B cell (primary cell): ENCODE results near the gene SLFN13. TPM values are rescaled to one million over a fixed set of nuclear protein-coding genes. Genes with fewer than 3 reads are reported as not detected.

Source experiments
- ATAC-seq: fragments of 200-7000 bp; cut with Tn5 transposase; one replicate; pipeline ENCODE4 v1.10.0; 2021; ENCODE audit warnings: low read depth, mild to moderate bottlenecking, moderate number of reproducible peaks, moderate library complexity
- CTCF ChIA-PET: fragments of 350-600 bp; sonication (Branson Sonifier 250); formaldehyde crosslinking; loops from one replicate; lab custom pipeline; 2021; ENCODE audit warnings: antibody characterized with exemption, inconsistent platforms; lab: Charles Lee
- POLR2A ChIA-PET: fragments of 350-600 bp; sonication (Branson Sonifier 250); formaldehyde crosslinking; loops from one replicate; lab custom pipeline; 2021; ENCODE audit warnings: antibody characterized with exemption; lab: Charles Lee
- DNase-seq: peaks from one replicate; pipeline ENCODE4 v3.0.0; 2013
- H2AFZ ChIP-seq: 2 replicates; pipeline ENCODE4 v1.6.1; 2012; ENCODE audit warnings: mild to moderate bottlenecking, low read depth, low read length; ENCODE audit not compliant: insufficient read depth, poor library complexity, severe bottlenecking
- H3K27ac ChIP-seq, 2 donors: 1 replicate in 1 of 2; 2 replicates in 1 of 2; pipeline ENCODE4 v1.5.1; 2012 to 2013; ENCODE audit warnings: low read length in 2 of 2, mild to moderate bottlenecking in 2 of 2, moderate library complexity in 1 of 2
- H3K27me3 ChIP-seq, 4 experiments: fragments of 200-600 bp in 1 of 4; sonication (generic) in 1 of 4; replicated peaks in 1 of 4; 1 replicate in 2 of 4; 2 replicates in 2 of 4; pipeline versions ENCODE4 v1.6.1 to v1.7.0; 2013 to 2016; ENCODE audit warnings: low read length in 3 of 4, mild to moderate bottlenecking in 2 of 4, mixed read lengths in 1 of 4, moderate library complexity in 1 of 4; ENCODE audit not compliant: insufficient read depth in 4 of 4, control insufficient read depth in 3 of 4; ENCODE audit errors: control extremely low read depth in 1 of 4
- H3K36me3 ChIP-seq, 2 experiments: replicated peaks in 1 of 2; 1 replicate in 1 of 2; 2 replicates in 1 of 2; pipeline versions ENCODE4 v1.6.1 to v1.7.1; 2013; ENCODE audit warnings: low read length in 1 of 2; ENCODE audit not compliant: insufficient read depth in 2 of 2, control insufficient read depth in 1 of 2; ENCODE audit errors: control extremely low read depth in 1 of 2, extremely low read depth in 1 of 2
- H3K4me1 ChIP-seq, 2 donors: fragments of 200-600 bp in 1 of 2; sonication (generic) in 1 of 2; 1 replicate in 1 of 2; 2 replicates in 1 of 2; pipeline versions ENCODE4 v1.5.1 to v1.6.1; 2013 to 2017; ENCODE audit warnings: low read length in 2 of 2; ENCODE audit not compliant: control insufficient read depth in 2 of 2, insufficient read depth in 2 of 2
- H3K4me2 ChIP-seq: replicated peaks from 2 replicates; pipeline ENCODE3; 2012; ENCODE audit warnings: mild to moderate bottlenecking, low read depth, low read length; ENCODE audit not compliant: poor library complexity, severe bottlenecking
- H3K4me3 ChIP-seq, 5 experiments: fragments of 200-600 bp in 1 of 5; sonication (generic) in 1 of 5; 1 replicate in 3 of 5; 2 replicates in 2 of 5; pipeline versions ENCODE4 v1.5.1 to v1.7.0; 2011 to 2016; ENCODE audit warnings: low read length in 4 of 5, mild to moderate bottlenecking in 4 of 5, low read depth in 2 of 5, control low read depth in 1 of 5, moderate library complexity in 1 of 5; ENCODE audit not compliant: insufficient read depth in 1 of 5; ENCODE audit errors: control extremely low read depth in 1 of 5, extremely low read depth in 1 of 5
- H3K79me2 ChIP-seq: fragments of 200-600 bp; sonication (generic); one replicate; pipeline ENCODE4 v1.6.0; 2016; ENCODE audit warnings: low read length; ENCODE audit not compliant: control insufficient read depth, insufficient read depth
- H3K9ac ChIP-seq: fragments of 200-600 bp; sonication (generic); 2 replicates; pipeline ENCODE4 v1.6.1; 2017; ENCODE audit warnings: mild to moderate bottlenecking, low read length, moderate library complexity
- H3K9me3 ChIP-seq, 3 donors: one replicate each; pipeline versions ENCODE4 v1.6.1 to v1.7.1; 2013; ENCODE audit warnings: low read length in 2 of 3; ENCODE audit not compliant: control insufficient read depth in 2 of 3, insufficient read depth in 1 of 3; ENCODE audit errors: control extremely low read depth in 1 of 3
- H4K20me1 ChIP-seq: 2 replicates; pipeline ENCODE4 v1.6.0; 2012; ENCODE audit warnings: mild to moderate bottlenecking, low read length; ENCODE audit not compliant: insufficient read depth, control insufficient read depth, poor library complexity, severe bottlenecking
- H3K27ac Mint-ChIP-seq: one replicate; pipeline ENCODE4 v1.8.0; 2021; ENCODE audit warnings: mixed read lengths
- H3K27me3 Mint-ChIP-seq: one replicate; pipeline ENCODE4 v1.8.0; 2021; ENCODE audit warnings: mixed read lengths
- H3K4me1 Mint-ChIP-seq: one replicate; pipeline ENCODE4 v1.8.0; 2021; ENCODE audit warnings: mixed read lengths
- H3K4me3 Mint-ChIP-seq: one replicate; pipeline ENCODE4 v1.8.0; 2021; ENCODE audit warnings: mixed read lengths
- H3K9me3 Mint-ChIP-seq: one replicate; pipeline ENCODE4 v1.8.0; 2022; ENCODE audit warnings: mixed read lengths; ENCODE audit not compliant: insufficient read depth
- CTCF ChIP-seq: fragments of 200-600 bp; IDR thresholded peaks from one replicate; pipeline ENCODE4 v1.8.0; 2022; ENCODE audit warnings: antibody characterized with exemption, mild to moderate bottlenecking
- EZH2 ChIP-seq: IDR thresholded peaks from 2 replicates; pipeline ENCODE4 v1.6.1; 2012; ENCODE audit warnings: borderline replicate concordance, low read depth, mild to moderate bottlenecking, moderate library complexity, low read length; ENCODE audit not compliant: insufficient read depth, poor library complexity, severe bottlenecking
- WGBS: methylation state at CpG from one replicate; pipeline ENCODE4 v1.1.5; 2013; ENCODE audit warnings: missing lambda C conversion rate; ENCODE audit not compliant: insufficient coverage; 5-methylcytosine and 5-hydroxymethylcytosine counted together
- intact Hi-C: fragments of 100-400 bp; cut with micrococcal nuclease; formaldehyde crosslinking; loops from one replicate; pipeline ENCODE4 v1.10.0; 2022
- polyA minus RNA-seq: library from RNA; depleted of rRNA, polyadenylated mRNA; stranded (reverse); fragments of >200 nt; gene quantifications from 2 replicates; pipeline ENCODE4 v1.2.3, GENCODE V29; 2012
- polyA plus RNA-seq: library from polyadenylated mRNA; depleted of rRNA; stranded (reverse); fragments of >200 nt; gene quantifications from 2 replicates; pipeline ENCODE4 v1.2.3, GENCODE V29; 2012
- total RNA-seq, 2 donors: library from RNA; stranded (reverse); fragments of 120-200 nt in 1 of 2; gene quantifications; 1 replicate in 1 of 2; 2 replicates in 1 of 2; pipeline versions ENCODE4 v1.2.3 to v1.2.4, GENCODE V29; 2013 to 2022

Gene SLFN13
- total RNA-seq: 30.9 and 31.0 TPM in 2 replicates
- 16.3 TPM for total RNA-seq (2013)
- polyA plus RNA-seq: 8.7 and 9.5 TPM in 2 replicates
- 10.8 and 11.4 TPM in 2 replicates for polyA minus RNA-seq

- peak within 1 kb of the TSS; percentile 86 for H3K9ac ChIP-seq
- no peaks in the 10 kb centered on the region for H3K36me3 ChIP-seq
- H3K79me2 ChIP-seq: no peaks in the 10 kb centered on the region
- H3K27ac ChIP-seq: peak within 1 kb of the TSS; percentile 79 to 84
- no peak for TF ChIP-seq EZH2
- no peak for TF ChIP-seq CTCF
- no peaks in the 10 kb centered on the region for H4K20me1 ChIP-seq
- ChIA-PET POLR2A (interaction anchor here (0.6 to 2.1 kb wide), 6 partner anchors 14 to 130 kb away, joined by 3 to 11 read pairs (median 4); partner anchors contain the start of genes PEX12 and SLFN11), CTCF (interaction anchor here (0.6 to 2.7 kb wide), 10 partner anchors 11 to 137 kb away, joined by 3 to 20 read pairs (median 4); no protein-coding TSS in a partner anchor)
- H2AFZ ChIP-seq: peak within 1 kb of the TSS; percentile 96
- Mint-ChIP-seq H3K27me3 (no peaks in the 10 kb centered on the region), H3K4me3 (peak within 1 kb of the TSS; percentile 93), H3K27ac (peak within 1 kb of the TSS; percentile 87), H3K4me1 (peaks cover 25% of the 10 kb centered on the region), H3K9me3 (no peaks in the 10 kb centered on the region)
- H3K27me3 ChIP-seq: no peaks in the 10 kb centered on the region
- ATAC-seq: peak; percentile 84
- intact Hi-C loops: loop anchor here (1.0 to 5.0 kb wide), 6 partner anchors 12 to 206 kb away; partner anchors contain the start of genes SLFN11, SLFN12 and SLFN5
- under 1% methylated on average over 44 of the region's 44 CpGs for WGBS
- H3K4me2 ChIP-seq: peak within 1 kb of the TSS; percentile 95
- peak; percentile 87 for DNase-seq
- peaks cover 14 to 26% of the 10 kb centered on the region in 2 donors for H3K4me1 ChIP-seq
- no peaks in the 10 kb centered on the region for H3K9me3 ChIP-seq
- peak within 1 kb of the TSS; percentile 48 to 90 (median 83) for H3K4me3 ChIP-seq
Measured at GRCh38 chr17:35448214-35448898, at the start of gene SLFN13. SLFN13 (minus strand) TSS chr17:35448766; CDS start chr17:35445680, 3,086 bp downstream.
